ENCODE results near the gene GPRASP2. TPM values are rescaled to one million over a fixed set of nuclear protein-coding genes. Genes with fewer than 3 reads are reported as not detected.

The GPRASP2 gene
- total RNA-seq, 1 donor from 2014 or later: 16.3 TPM

- Mint-ChIP-seq H3K4me1 (ENCODE audit: unreplicated experiment) (no peaks in the 10 kb centered on the region), H3K36me3 (peaks cover 9% of the 10 kb centered on the region), H3K27ac (no peak overlapping the region), H3K4me3 (peak overlapping the region; percentile 59), H3K27me3 (no peaks in the 10 kb centered on the region), H3K9me3 (no peaks in the 10 kb centered on the region)
- DNase-seq (ENCODE audit: extremely low spot score, unreplicated experiment): no peak
- TF ChIP-seq CTCF (conservative IDR thresholded peaks at IDR 0.05): no peak
These were observed 33.8 kb downstream of the GPRASP2 start for GRCh38 chrX:102745857-102746584.

- TF ChIP-seq CTCF (conservative IDR thresholded peaks at IDR 0.05): no peak
- Mint-ChIP-seq H3K4me3 (no peak overlapping the region), H3K4me1 (ENCODE audit: unreplicated experiment) (peaks cover 8% of the 10 kb centered on the region), H3K9me3 (no peaks in the 10 kb centered on the region), H3K27me3 (no peaks in the 10 kb centered on the region), H3K36me3 (no peaks in the 10 kb centered on the region), H3K27ac (no peak overlapping the region)
- DNase-seq (ENCODE audit: extremely low spot score, unreplicated experiment): no peak
These were observed 53.0 kb downstream of the GPRASP2 start for GRCh38 chrX:102765217-102765616.

GRCh38 chrX:102765809-102766208, 53.6 kb downstream of the GPRASP2 start:
- TF ChIP-seq CTCF (conservative IDR thresholded peaks at IDR 0.05): no peak
- H3K27ac Mint-ChIP-seq: no peak overlapping the region
- H3K9me3 Mint-ChIP-seq: no peaks in the 10 kb centered on the region
- no peaks in the 10 kb centered on the region for H3K27me3 Mint-ChIP-seq
- no peak for DNase-seq (ENCODE audit: extremely low spot score, unreplicated experiment)
- no peak overlapping the region for H3K4me3 Mint-ChIP-seq
- no peaks in the 10 kb centered on the region for H3K36me3 Mint-ChIP-seq
- peaks cover 9% of the 10 kb centered on the region for H3K4me1 Mint-ChIP-seq (ENCODE audit: unreplicated experiment)

- H3K27me3 Mint-ChIP-seq: no peaks in the 10 kb centered on the region
- H3K4me3 Mint-ChIP-seq: peak overlapping the region; percentile 53
- DNase-seq (ENCODE audit: extremely low spot score, unreplicated experiment): no peak
- no peak for TF ChIP-seq CTCF (conservative IDR thresholded peaks at IDR 0.05)
- no peaks in the 10 kb centered on the region for H3K36me3 Mint-ChIP-seq
- H3K4me1 Mint-ChIP-seq (ENCODE audit: unreplicated experiment): peaks cover 9% of the 10 kb centered on the region
- no peaks in the 10 kb centered on the region for H3K9me3 Mint-ChIP-seq
- peak overlapping the region; percentile 42 for H3K27ac Mint-ChIP-seq
These were observed 55.0 kb downstream of the GPRASP2 start for GRCh38 chrX:102767287-102767686.

Other genes with a start within 250 kb of the GPRASP2 start
- gene TCP11X2, start 240.6 kb upstream of the GPRASP2 start, total RNA-seq (ENCODE audit: low replicate concordance): not detected in 2 replicates
- 13.2 and 109 TPM in 2 replicates for gene TMSB15A, start 195.7 kb upstream of the GPRASP2 start, total RNA-seq (ENCODE audit: low replicate concordance)
- gene ARMCX5, start 112.9 kb upstream of the GPRASP2 start, total RNA-seq (ENCODE audit: low replicate concordance): 11.4 and 16.0 TPM in 2 replicates
- 2.8 and 8.3 TPM in 2 replicates for gene GPRASP1, start 61.0 kb upstream of the GPRASP2 start, total RNA-seq (ENCODE audit: low replicate concordance)
- 3.8 and 9.1 TPM in 2 replicates for gene GPRASP3, start 8.3 kb downstream of the GPRASP2 start, total RNA-seq (ENCODE audit: low replicate concordance)
- gene RAB40AL, start 224.8 kb downstream of the GPRASP2 start, total RNA-seq (ENCODE audit: low replicate concordance): 0.63 and 0.86 TPM in 2 replicates

Measured in type B pancreatic cell (in vitro differentiated cells).